SK-N-SH (cell line): ENCODE data around the gene IL11.

Source experiments
- CTCF ChIP-seq: fragments of 200-600 bp; sonication (generic); IDR thresholded peaks from 2 replicates; pipeline ENCODE4 v1.6.1; 2017; ENCODE audit warnings: antibody characterized with exemption, mild to moderate bottlenecking, moderate library complexity
- EP300 ChIP-seq, 2 experiments: IDR thresholded peaks; 2 replicates each; pipeline versions ENCODE4 v1.4.0 to v1.6.1; 2012; ENCODE audit warnings: borderline replicate concordance in 1 of 2, low read depth in 1 of 2, low read length in 1 of 2
- EZH2phosphoT487 ChIP-seq: fragments of 200-600 bp; sonication (generic); IDR thresholded peaks from 2 replicates; pipeline ENCODE4 v1.6.1; 2017; ENCODE audit warnings: low read depth, mixed run types, mild to moderate bottlenecking, antibody characterized with exemption, moderate library complexity, borderline replicate concordance
- POLR2AphosphoS5 ChIP-seq: IDR thresholded peaks from 2 replicates; pipeline ENCODE4 v1.6.1; 2012; ENCODE audit warnings: low read depth, low read length
- RAD21 ChIP-seq: IDR thresholded peaks from 2 replicates; pipeline ENCODE4 v1.6.1; 2012; ENCODE audit warnings: mild to moderate bottlenecking, low read length
- TF ChIP-seq, protein P1 (sequence below): fragments of 150-350 bp; IDR thresholded peaks from 2 replicates; pipeline ENCODE4 v1.6.1; 2017; ENCODE audit warnings: antibody characterized with exemption, low read length, low read depth, borderline replicate concordance
- TF ChIP-seq, protein P2 (sequence below): IDR thresholded peaks from 2 replicates; pipeline ENCODE4 v1.4.0; 2012; ENCODE audit warnings: low read depth, borderline replicate concordance

- no peak for TF ChIP-seq POLR2AphosphoS5
- TF ChIP-seq RAD21, result peak; percentile 50
- TF ChIP-seq, protein P1, sequence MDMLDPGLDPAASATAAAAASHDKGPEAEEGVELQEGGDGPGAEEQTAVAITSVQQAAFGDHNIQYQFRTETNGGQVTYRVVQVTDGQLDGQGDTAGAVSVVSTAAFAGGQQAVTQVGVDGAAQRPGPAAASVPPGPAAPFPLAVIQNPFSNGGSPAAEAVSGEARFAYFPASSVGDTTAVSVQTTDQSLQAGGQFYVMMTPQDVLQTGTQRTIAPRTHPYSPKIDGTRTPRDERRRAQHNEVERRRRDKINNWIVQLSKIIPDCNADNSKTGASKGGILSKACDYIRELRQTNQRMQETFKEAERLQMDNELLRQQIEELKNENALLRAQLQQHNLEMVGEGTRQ, result no peak
- TF ChIP-seq EP300 (IDR thresholded peaks at IDR 0.05; ENCODE audit: borderline replicate concordance in 1 of 2, low read depth in 1 of 2, low read length in 1 of 2), result peak in 1 of 2 experiments; percentile 59; a peak in 1 of 4 replicates
- no peak for TF ChIP-seq EZH2phosphoT487
- 0 out of 2 replicates have a peak, but pooled peaks have one; percentile 10 for TF ChIP-seq CTCF
- TF ChIP-seq, protein P2, sequence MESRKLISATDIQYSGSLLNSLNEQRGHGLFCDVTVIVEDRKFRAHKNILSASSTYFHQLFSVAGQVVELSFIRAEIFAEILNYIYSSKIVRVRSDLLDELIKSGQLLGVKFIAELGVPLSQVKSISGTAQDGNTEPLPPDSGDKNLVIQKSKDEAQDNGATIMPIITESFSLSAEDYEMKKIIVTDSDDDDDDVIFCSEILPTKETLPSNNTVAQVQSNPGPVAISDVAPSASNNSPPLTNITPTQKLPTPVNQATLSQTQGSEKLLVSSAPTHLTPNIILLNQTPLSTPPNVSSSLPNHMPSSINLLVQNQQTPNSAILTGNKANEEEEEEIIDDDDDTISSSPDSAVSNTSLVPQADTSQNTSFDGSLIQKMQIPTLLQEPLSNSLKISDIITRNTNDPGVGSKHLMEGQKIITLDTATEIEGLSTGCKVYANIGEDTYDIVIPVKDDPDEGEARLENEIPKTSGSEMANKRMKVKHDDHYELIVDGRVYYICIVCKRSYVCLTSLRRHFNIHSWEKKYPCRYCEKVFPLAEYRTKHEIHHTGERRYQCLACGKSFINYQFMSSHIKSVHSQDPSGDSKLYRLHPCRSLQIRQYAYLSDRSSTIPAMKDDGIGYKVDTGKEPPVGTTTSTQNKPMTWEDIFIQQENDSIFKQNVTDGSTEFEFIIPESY, result no peak
Observed at GRCh38 chr19:55344444-55344843, 25.8 kb downstream of the IL11 start.
